ENCODE results near the gene VSX1. TPM values are rescaled to one million over a fixed set of nuclear protein-coding genes. Genes with fewer than 3 reads are reported as not detected.

Gene VSX1
- total and polyA plus RNA-seq, 2 of the 4 experiments (the other 2 are of a cell fraction) = not detected

DNA sequence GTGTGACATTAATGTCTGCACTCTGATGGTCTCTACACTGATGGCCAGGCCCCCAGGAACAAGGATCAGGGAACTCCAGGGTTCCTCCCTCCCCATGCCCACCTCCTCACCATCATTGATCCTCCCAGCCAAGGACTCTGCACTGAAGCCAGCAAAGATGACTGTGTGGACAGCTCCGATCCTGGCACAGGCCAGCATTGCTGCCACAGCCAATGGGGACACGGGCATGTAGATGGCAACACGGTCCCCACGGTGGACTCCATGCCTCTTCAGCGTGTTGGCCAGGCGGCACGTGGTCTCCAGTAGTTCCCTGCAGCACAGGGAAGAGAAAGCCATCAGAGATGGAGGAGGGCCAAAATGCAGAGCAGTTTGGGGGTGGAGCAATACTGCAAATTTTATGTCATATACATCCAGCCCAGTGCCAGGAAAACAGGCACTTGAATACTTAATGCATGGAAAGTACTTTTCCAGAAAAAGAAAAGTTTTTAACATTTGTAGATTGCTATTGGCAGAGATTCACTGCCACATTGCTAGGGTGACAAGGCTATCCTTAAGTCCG, 51.2 kb downstream of the VSX1 start:
- intact Hi-C loops (cut with micrococcal nuclease) = no loop called here
- H4K8ac ChIP-seq (ENCODE audit: low read depth in 2 of 2, low read length in 2 of 2) = no peak overlapping the region
- H3K4ac ChIP-seq (ENCODE audit: low read depth, low read length) = no peak overlapping the region
- no peaks in the 10 kb centered on the region; the same call in 1 of the 2 replicates for H3K27me3 ChIP-seq (ENCODE audit: control insufficient read depth, insufficient read depth, low read length)
- H3K36me3 ChIP-seq (ENCODE audit: control insufficient read depth, insufficient read depth, low read length) = no peaks in the 10 kb centered on the region
- no peak overlapping the region for H3K27ac ChIP-seq (ENCODE audit: insufficient read depth, low read length)
- H3K18ac ChIP-seq (ENCODE audit: low read depth, low read length) = no peak overlapping the region
- no peak overlapping the region for H2BK20ac ChIP-seq (ENCODE audit: low read depth, low read length)
- no peaks in the 10 kb centered on the region for H4K20me1 ChIP-seq (ENCODE audit: insufficient read depth, low read length)
- in situ Hi-C loops (cut with MboI; ENCODE audit: low sequenced_read_pairs) = no loop called here
- H3K9me1 ChIP-seq (ENCODE audit: insufficient read depth, low read length) = no peaks in the 10 kb centered on the region
- ChIA-PET POLR2A (ENCODE audit: unreplicated experiment) (no interaction called here), CTCF (no interaction called here)
- H4K5ac ChIP-seq (ENCODE audit: low read depth, low read length) = no peak overlapping the region
- no peak overlapping the region for H3K56ac ChIP-seq (ENCODE audit: extremely low read depth, insufficient read depth, low read length)
- no peak overlapping the region for H2BK15ac ChIP-seq (ENCODE audit: low read depth, low read length)
- H3K4me2 ChIP-seq (ENCODE audit: low read depth, low read length) = no peak overlapping the region
- H4K91ac ChIP-seq (ENCODE audit: insufficient read depth, low read depth, low read length) = no peak overlapping the region
- H3K79me1 ChIP-seq (ENCODE audit: low read depth in 1 of 2, low read length in 2 of 2) = no peaks in the 10 kb centered on the region
- whole genome bisulfite sequencing, 2 experiments (ENCODE audit: extremely low coverage in 2 of 2, insufficient read length in 1 of 2) = 66% methylated on average over 4 of the region's 8 CpGs; no CpG with 5 or more reads in 1 of the 2 experiments
- H2AK5ac ChIP-seq (ENCODE audit: low read depth, low read length) = no peak overlapping the region
- dilution Hi-C loops (cut with HindIII; ENCODE audit: low sequenced_read_pairs, unreplicated experiment) = no loop called here
- H2BK120ac ChIP-seq (ENCODE audit: low read depth, low read length) = no peak overlapping the region
- no peak overlapping the region for H3K23ac ChIP-seq (ENCODE audit: low read depth, low read length)
- no peaks in the 10 kb centered on the region for H3K4me1 ChIP-seq (ENCODE audit: control insufficient read depth, insufficient read depth, low read length)
- H3K9me3 ChIP-seq (ENCODE audit: control insufficient read depth, insufficient read depth, low read length) = no peaks in the 10 kb centered on the region
- TF ChIP-seq SMC3 (IDR thresholded peaks at IDR 0.05; ENCODE audit: low read depth, low read length) (no peak), ELK1 (IDR thresholded peaks at IDR 0.05; ENCODE audit: borderline replicate concordance, low read depth, low read length) (no peak), CHD1 (IDR thresholded peaks at IDR 0.05; ENCODE audit: low read depth, low read length) (no peak), NFE2L2 (IDR thresholded peaks at IDR 0.05; ENCODE audit: low read depth, low read length) (no peak), FOS (IDR thresholded peaks at IDR 0.05; ENCODE audit: low read depth, low read length) (no peak), RAD21 (IDR thresholded peaks at IDR 0.05; ENCODE audit: low read length) (no peak), BHLHE40 (IDR thresholded peaks at IDR 0.05; ENCODE audit: low read depth, low read length) (no peak), RCOR1 (IDR thresholded peaks at IDR 0.05; ENCODE audit: insufficient replicate concordance, low read length) (no peak)
- TF ChIP-seq, protein P1, sequence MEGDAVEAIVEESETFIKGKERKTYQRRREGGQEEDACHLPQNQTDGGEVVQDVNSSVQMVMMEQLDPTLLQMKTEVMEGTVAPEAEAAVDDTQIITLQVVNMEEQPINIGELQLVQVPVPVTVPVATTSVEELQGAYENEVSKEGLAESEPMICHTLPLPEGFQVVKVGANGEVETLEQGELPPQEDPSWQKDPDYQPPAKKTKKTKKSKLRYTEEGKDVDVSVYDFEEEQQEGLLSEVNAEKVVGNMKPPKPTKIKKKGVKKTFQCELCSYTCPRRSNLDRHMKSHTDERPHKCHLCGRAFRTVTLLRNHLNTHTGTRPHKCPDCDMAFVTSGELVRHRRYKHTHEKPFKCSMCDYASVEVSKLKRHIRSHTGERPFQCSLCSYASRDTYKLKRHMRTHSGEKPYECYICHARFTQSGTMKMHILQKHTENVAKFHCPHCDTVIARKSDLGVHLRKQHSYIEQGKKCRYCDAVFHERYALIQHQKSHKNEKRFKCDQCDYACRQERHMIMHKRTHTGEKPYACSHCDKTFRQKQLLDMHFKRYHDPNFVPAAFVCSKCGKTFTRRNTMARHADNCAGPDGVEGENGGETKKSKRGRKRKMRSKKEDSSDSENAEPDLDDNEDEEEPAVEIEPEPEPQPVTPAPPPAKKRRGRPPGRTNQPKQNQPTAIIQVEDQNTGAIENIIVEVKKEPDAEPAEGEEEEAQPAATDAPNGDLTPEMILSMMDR (conservative IDR thresholded peaks at IDR 0.05; ENCODE audit: low read depth, low read length) = no peak
- TF ChIP-seq, protein P2, sequence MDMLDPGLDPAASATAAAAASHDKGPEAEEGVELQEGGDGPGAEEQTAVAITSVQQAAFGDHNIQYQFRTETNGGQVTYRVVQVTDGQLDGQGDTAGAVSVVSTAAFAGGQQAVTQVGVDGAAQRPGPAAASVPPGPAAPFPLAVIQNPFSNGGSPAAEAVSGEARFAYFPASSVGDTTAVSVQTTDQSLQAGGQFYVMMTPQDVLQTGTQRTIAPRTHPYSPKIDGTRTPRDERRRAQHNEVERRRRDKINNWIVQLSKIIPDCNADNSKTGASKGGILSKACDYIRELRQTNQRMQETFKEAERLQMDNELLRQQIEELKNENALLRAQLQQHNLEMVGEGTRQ (IDR thresholded peaks at IDR 0.05; ENCODE audit: low read depth, low read length) = no peak
- no peak overlapping the region for H3K9ac ChIP-seq (ENCODE audit: low read depth, low read length)
- H2BK5ac ChIP-seq (ENCODE audit: low read depth, low read length, poor library complexity, severe bottlenecking) = no peak overlapping the region
- BruUV-seq (replicated peaks) = no TSS peak
- no peak overlapping the region for H3K4me3 ChIP-seq (ENCODE audit: insufficient read depth, low read depth, low read length)
- no peak overlapping the region for H3K14ac ChIP-seq (replicated peaks; ENCODE audit: low read depth, low read length)
- no peak overlapping the region for H2AFZ ChIP-seq (replicated peaks; ENCODE audit: low read length, poor library complexity)
- DNase-seq (no peak), ATAC-seq (ENCODE audit: low read depth) (no peak)
- H2AK9ac ChIP-seq (replicated peaks; ENCODE audit: low read depth, low read length, poor library complexity) = no peak overlapping the region

All from IMR-90 (cell line).